GM18520 (cell line): Measurements from ENCODE around the gene VSTM1.
"Not testable (repeated sequence)": the region's sequence is repeated elsewhere in the genome, so short reads cannot be mapped to it uniquely, and the experiment has no call there.

Experiments used
- ATAC-seq: cut with Tn5 transposase; IDR thresholded peaks from one replicate; pipeline ENCODE4 v1.9.1; 2021; ENCODE audit not compliant: unreplicated experiment

The VSTM1 gene

GRCh38 chr19:54063350-54064116 is at the start of gene VSTM1:
Gene VSTM1 (minus strand): TSS chr19:54063897. CDS start chr19:54063777, 120 bp downstream.
- no peak for ATAC-seq

GRCh38 chr19:54109651-54110050 is 46.0 kb upstream of the VSTM1 start:
- ATAC-seq, result no peak

- ATAC-seq, result no peak
These were observed 44.8 kb upstream of the VSTM1 start for GRCh38 chr19:54108496-54108895.

GRCh38 chr19:54107876-54108490 is 44.3 kb upstream of the VSTM1 start:
- no peak for ATAC-seq

- ATAC-seq, result no peak
These were observed 43.0 kb upstream of the VSTM1 start for GRCh38 chr19:54106716-54107115.

GRCh38 chr19:54105796-54106195 is 42.1 kb upstream of the VSTM1 start:
- ATAC-seq, result no peak

GRCh38 chr19:54104998-54105715 is 41.5 kb upstream of the VSTM1 start:
- no peak for ATAC-seq

- ATAC-seq, result peak; percentile 98
These were observed 38.9 kb upstream of the VSTM1 start, which contains the start of gene NDUFA3 for GRCh38 chr19:54102421-54103169. Gene NDUFA3 (plus strand): TSS chr19:54102855. CDS start chr19:54102879, 24 bp downstream.

- ATAC-seq, result no peak
These were observed 36.9 kb upstream of the VSTM1 start, which contains the start of gene OSCAR for GRCh38 chr19:54100561-54100960. Gene OSCAR (minus strand): TSS chr19:54100803. CDS start chr19:54100792, 11 bp downstream.

- not testable (repeated sequence) for ATAC-seq
These were observed 36.2 kb upstream of the VSTM1 start for GRCh38 chr19:54099903-54100255.

GRCh38 chr19:54099190-54099902 is 35.6 kb upstream of the VSTM1 start:
- no peak for ATAC-seq

- ATAC-seq, result no peak
These were observed 33.0 kb upstream of the VSTM1 start for GRCh38 chr19:54096617-54097106.

- ATAC-seq, result not testable (repeated sequence)
These were observed 32.3 kb upstream of the VSTM1 start for GRCh38 chr19:54095859-54096616.

- no peak for ATAC-seq
These were observed 31.6 kb upstream of the VSTM1 start for GRCh38 chr19:54095136-54095858.

- ATAC-seq, result no peak
These were observed 30.8 kb upstream of the VSTM1 start for GRCh38 chr19:54094426-54095000.

- ATAC-seq, result no peak
These were observed 20.7 kb upstream of the VSTM1 start for GRCh38 chr19:54084410-54084809.

- no peak for ATAC-seq
These were observed 17.3 kb upstream of the VSTM1 start, which contains the start of gene TARM1 for GRCh38 chr19:54081032-54081431. Gene TARM1 (minus strand): TSS chr19:54081365. CDS start chr19:54081340, 25 bp downstream.

- ATAC-seq, result no peak
These were observed 13.6 kb upstream of the VSTM1 start for GRCh38 chr19:54077334-54077733.
